Measurements from ENCODE around the gene RTN4.

GRCh38 chr2:55054106-55054875 is 4.0 kb upstream of the RTN4 start:
- no peak for TF ChIP-seq FOXM1 (IDR thresholded peaks at IDR 0.05; ENCODE audit: borderline replicate concordance)
- no peak for TF ChIP-seq SUZ12 (IDR thresholded peaks at IDR 0.05)
- no peak for TF ChIP-seq ELF4 (IDR thresholded peaks at IDR 0.05)
- no peak for TF ChIP-seq SP1 (IDR thresholded peaks at IDR 0.05)

Measured in HEK293T (cell line).